IMR-90 (cell line): ENCODE data around the gene ZNF559. TPM values are rescaled to one million over a fixed set of nuclear protein-coding genes. Genes with fewer than 3 reads are reported as not detected.

Experiments
- ATAC-seq: fragments of 200-7000 bp; cut with Tn5 transposase; 2 replicates; pipeline ENCODE4 v1.9.1; 2020; ENCODE audit warnings: low read depth, mild to moderate bottlenecking, moderate library complexity
- BruUV-seq: library from RNA; stranded (reverse); fragments of 400-500 nt; replicated peaks from 2 replicates; lab custom pipeline; 2021; lab: Mats Ljungman, UMichigan
- CTCF ChIA-PET: fragments of 300-600 bp; formaldehyde crosslinking; extraction: SDS; loops from one replicate; lab custom pipeline; 2021; ENCODE audit warnings: antibody characterized with exemption; lab: Yijun Ruan, JAX
- POLR2A ChIA-PET: fragments of 300-600 bp; sonication (Branson Sonifier 250); formaldehyde crosslinking; loops from one replicate; lab custom pipeline; 2022; ENCODE audit warnings: antibody characterized with exemption; ENCODE audit not compliant: unreplicated experiment; lab: Charles Lee
- DNase-seq: peaks from one replicate; pipeline ENCODE4 v3.0.0; 2013
- H2AFZ ChIP-seq: replicated peaks from 2 replicates; pipeline ENCODE3; 2013; ENCODE audit warnings: low read length, mild to moderate bottlenecking; ENCODE audit not compliant: poor library complexity
- H2AK5ac ChIP-seq: 2 replicates; pipeline ENCODE4 v1.6.1; 2013; ENCODE audit warnings: low read depth, low read length, inconsistent platforms
- H2AK9ac ChIP-seq: replicated peaks from 2 replicates; pipeline ENCODE3; 2013; ENCODE audit warnings: mild to moderate bottlenecking, low read depth, low read length, moderate library complexity; ENCODE audit not compliant: poor library complexity
- H2BK120ac ChIP-seq: 2 replicates; pipeline ENCODE4 v1.6.1; 2013; ENCODE audit warnings: low read depth, low read length, inconsistent platforms
- H2BK15ac ChIP-seq: 3 replicates; pipeline ENCODE4 v1.6.1; 2013; ENCODE audit warnings: low read depth, low read length, inconsistent platforms
- H2BK20ac ChIP-seq: 2 replicates; pipeline ENCODE4 v1.6.1; 2013; ENCODE audit warnings: low read depth, mild to moderate bottlenecking, inconsistent platforms, low read length, moderate library complexity
- H2BK5ac ChIP-seq: 2 replicates; pipeline ENCODE4 v1.6.1; 2013; ENCODE audit warnings: mild to moderate bottlenecking, low read depth, low read length, inconsistent platforms; ENCODE audit not compliant: poor library complexity, severe bottlenecking
- H3K14ac ChIP-seq: replicated peaks from 2 replicates; pipeline ENCODE4 v1.6.1; 2013; ENCODE audit warnings: low read depth, low read length, inconsistent platforms
- H3K18ac ChIP-seq: 2 replicates; pipeline ENCODE4 v1.6.1; 2013; ENCODE audit warnings: low read depth, low read length, control low read depth
- H3K23ac ChIP-seq: 2 replicates; pipeline ENCODE4 v1.6.1; 2013; ENCODE audit warnings: low read depth, low read length, inconsistent platforms
- H3K27ac ChIP-seq: 2 replicates; pipeline ENCODE4 v1.5.1; 2013; ENCODE audit warnings: mild to moderate bottlenecking, control low read depth, low read length; ENCODE audit not compliant: insufficient read depth
- H3K27me3 ChIP-seq: 2 replicates; pipeline ENCODE4 v1.6.1; 2013; ENCODE audit warnings: low read length; ENCODE audit not compliant: control insufficient read depth, insufficient read depth
- H3K36me3 ChIP-seq: 2 replicates; pipeline ENCODE4 v1.6.1; 2013; ENCODE audit warnings: low read length, mixed read lengths; ENCODE audit not compliant: control insufficient read depth, insufficient read depth
- H3K4ac ChIP-seq: 2 replicates; pipeline ENCODE4 v1.6.1; 2013; ENCODE audit warnings: low read depth, low read length, inconsistent platforms
- H3K4me1 ChIP-seq: 2 replicates; pipeline ENCODE4 v1.6.1; 2013; ENCODE audit warnings: low read length, mixed read lengths; ENCODE audit not compliant: control insufficient read depth, insufficient read depth
- H3K4me2 ChIP-seq: 2 replicates; pipeline ENCODE4 v1.6.1; 2013; ENCODE audit warnings: low read depth, mild to moderate bottlenecking, control low read depth, low read length, moderate library complexity
- H3K4me3 ChIP-seq: 2 replicates; pipeline ENCODE4 v1.5.1; 2013; ENCODE audit warnings: low read depth, mild to moderate bottlenecking, control low read depth, low read length, moderate library complexity; ENCODE audit not compliant: insufficient read depth
- H3K56ac ChIP-seq: 2 replicates; pipeline ENCODE4 v1.6.1; 2013; ENCODE audit warnings: low read length, inconsistent platforms; ENCODE audit not compliant: insufficient read depth; ENCODE audit errors: extremely low read depth
- H3K79me1 ChIP-seq, 2 experiments: 2 replicates each; pipeline ENCODE4 v1.6.1; 2013; ENCODE audit warnings: low read length in 2 of 2, inconsistent platforms in 1 of 2, low read depth in 1 of 2
- H3K9ac ChIP-seq: 2 replicates; pipeline ENCODE4 v1.6.1; 2013; ENCODE audit warnings: low read depth, low read length, control low read depth
- H3K9me1 ChIP-seq: 2 replicates; pipeline ENCODE4 v1.6.1; 2013; ENCODE audit warnings: low read length, inconsistent platforms; ENCODE audit not compliant: insufficient read depth
- H3K9me3 ChIP-seq: 2 replicates; pipeline ENCODE4 v1.6.1; 2013; ENCODE audit warnings: low read length; ENCODE audit not compliant: control insufficient read depth, insufficient read depth
- H4K20me1 ChIP-seq: 2 replicates; pipeline ENCODE4 v1.6.1; 2013; ENCODE audit warnings: low read length, inconsistent platforms; ENCODE audit not compliant: insufficient read depth
- H4K5ac ChIP-seq: 2 replicates; pipeline ENCODE4 v1.6.1; 2013; ENCODE audit warnings: mild to moderate bottlenecking, low read depth, low read length, control low read depth
- H4K8ac ChIP-seq, 2 experiments: 2 replicates each; pipeline ENCODE4 v1.6.1; 2013; ENCODE audit warnings: low read depth in 2 of 2, low read length in 2 of 2, control low read depth in 1 of 2, inconsistent platforms in 1 of 2
- H4K91ac ChIP-seq: 2 replicates; pipeline ENCODE4 v1.6.1; 2013; ENCODE audit warnings: low read depth, low read length, inconsistent platforms; ENCODE audit not compliant: insufficient read depth
- BHLHE40 ChIP-seq: fragments of 150-350 bp; IDR thresholded peaks from 2 replicates; pipeline ENCODE4 v1.6.1; 2016; ENCODE audit warnings: mild to moderate bottlenecking, low read depth, low read length
- CEBPB ChIP-seq: IDR thresholded peaks from 2 replicates; pipeline ENCODE4 v1.6.1; 2012; ENCODE audit warnings: low read depth, low read length, improper control_type of control experiment
- CHD1 ChIP-seq: IDR thresholded peaks from 2 replicates; pipeline ENCODE4 v1.6.1; 2012; ENCODE audit warnings: low read depth, low read length, improper control_type of control experiment
- CTCF ChIP-seq: conservative IDR thresholded peaks from 2 replicates; pipeline ENCODE4 v1.5.1; 2012; ENCODE audit warnings: mild to moderate bottlenecking, low read depth, low read length, improper control_type of control experiment
- FOS ChIP-seq: fragments of 150-350 bp; IDR thresholded peaks from 2 replicates; pipeline ENCODE4 v1.6.1; 2016; ENCODE audit warnings: low read depth, low read length
- MAFK ChIP-seq: IDR thresholded peaks from 2 replicates; pipeline ENCODE4 v1.6.1; 2012; ENCODE audit warnings: low read depth, low read length, improper control_type of control experiment
- MAZ ChIP-seq: IDR thresholded peaks from 2 replicates; pipeline ENCODE4 v1.6.1; 2012; ENCODE audit warnings: low read depth, mild to moderate bottlenecking, low read length, improper control_type of control experiment, moderate library complexity, borderline replicate concordance
- MXI1 ChIP-seq: IDR thresholded peaks from 2 replicates; pipeline ENCODE4 v1.6.1; 2012; ENCODE audit warnings: low read depth, mild to moderate bottlenecking, low read length, moderate library complexity, borderline replicate concordance
- NFE2L2 ChIP-seq: fragments of 150-350 bp; IDR thresholded peaks from 2 replicates; pipeline ENCODE4 v1.6.1; 2016; ENCODE audit warnings: low read depth, mild to moderate bottlenecking, low read length
- POLR2A ChIP-seq: IDR thresholded peaks from 2 replicates; pipeline ENCODE4 v1.6.1; 2012; ENCODE audit warnings: mild to moderate bottlenecking, low read depth, low read length
- RAD21 ChIP-seq: IDR thresholded peaks from 2 replicates; pipeline ENCODE4 v1.6.1; 2012; ENCODE audit warnings: low read length, improper control_type of control experiment
- RCOR1 ChIP-seq: IDR thresholded peaks from 2 replicates; pipeline ENCODE4 v1.6.1; 2012; ENCODE audit warnings: mild to moderate bottlenecking, low read length, improper control_type of control experiment; ENCODE audit not compliant: insufficient replicate concordance
- RFX5 ChIP-seq: IDR thresholded peaks from 2 replicates; pipeline ENCODE4 v1.8.0; 2012; ENCODE audit warnings: low read depth, mild to moderate bottlenecking, low read length, moderate library complexity
- SMC3 ChIP-seq: fragments of 150-350 bp; IDR thresholded peaks from 2 replicates; pipeline ENCODE4 v1.6.1; 2016; ENCODE audit warnings: low read depth, mild to moderate bottlenecking, antibody characterized with exemption, low read length, moderate library complexity
- USF2 ChIP-seq: fragments of 150-350 bp; IDR thresholded peaks from 2 replicates; pipeline ENCODE4 v1.6.1; 2017; ENCODE audit warnings: mild to moderate bottlenecking, antibody characterized with exemption, low read length, low read depth
- WGBS, 2 experiments: methylation state at CpG; one replicate each; pipeline versions ENCODE4 v1.1.5 to v1.1.7; 2013; ENCODE audit warnings: missing lambda C conversion rate in 2 of 2; ENCODE audit not compliant: insufficient read length in 1 of 2; ENCODE audit errors: extremely low coverage in 2 of 2; 5-methylcytosine and 5-hydroxymethylcytosine counted together
- dilution Hi-C: fragments of 300-500 bp; cut with HindIII; formaldehyde crosslinking; loops from one replicate; pipeline ENCODE4 v1.14.3; 2018; ENCODE audit warnings: low sequenced_read_pairs; ENCODE audit not compliant: unreplicated experiment
- in situ Hi-C: fragments of 300-500 bp; cut with MboI; formaldehyde crosslinking; loops from 3 replicates; pipeline ENCODE4 v1.14.3; 2019; ENCODE audit warnings: low sequenced_read_pairs, inconsistent platforms, mixed read lengths
- intact Hi-C: fragments of 100-400 bp; cut with micrococcal nuclease; formaldehyde crosslinking; loops from 2 replicates; pipeline ENCODE4 v1.10.0; 2022
- polyA plus RNA-seq, 3 experiments: library from polyadenylated mRNA; depleted of rRNA; stranded (reverse); fragments of >200 nt; gene quantifications; 2 replicates each; pipeline ENCODE4 v1.2.3, GENCODE V29; 2012; ENCODE audit warnings: low replicate concordance in 1 of 3
- total RNA-seq: library from RNA; depleted of rRNA; stranded (reverse); fragments of >200 nt; gene quantifications from 2 replicates; pipeline ENCODE4 v1.2.3, GENCODE V29; 2012
- TF ChIP-seq, protein P1 (sequence below): fragments of 150-350 bp; IDR thresholded peaks from 2 replicates; pipeline ENCODE4 v1.6.1; 2016; ENCODE audit warnings: low read depth, mild to moderate bottlenecking, low read length, moderate library complexity, borderline replicate concordance

ZNF559 gene
- total and polyA plus RNA-seq, 2 of the 4 experiments (the other 2 are of a cell fraction), result 8.8 to 9.9 TPM

- peaks cover 43% of the 10 kb centered on the region for H3K36me3 ChIP-seq
- no peak for TF ChIP-seq RFX5
- TF ChIP-seq POLR2A, result no peak
- no peak for TF ChIP-seq CTCF
- TF ChIP-seq MAZ, result no peak
- no peak for TF ChIP-seq BHLHE40
- no peak for TF ChIP-seq CHD1
- TF ChIP-seq RCOR1, result no peak
- TF ChIP-seq MXI1, result no peak
- TF ChIP-seq NFE2L2, result no peak
- TF ChIP-seq CEBPB, result no peak
- no peak for TF ChIP-seq RAD21
- TF ChIP-seq, protein P1, sequence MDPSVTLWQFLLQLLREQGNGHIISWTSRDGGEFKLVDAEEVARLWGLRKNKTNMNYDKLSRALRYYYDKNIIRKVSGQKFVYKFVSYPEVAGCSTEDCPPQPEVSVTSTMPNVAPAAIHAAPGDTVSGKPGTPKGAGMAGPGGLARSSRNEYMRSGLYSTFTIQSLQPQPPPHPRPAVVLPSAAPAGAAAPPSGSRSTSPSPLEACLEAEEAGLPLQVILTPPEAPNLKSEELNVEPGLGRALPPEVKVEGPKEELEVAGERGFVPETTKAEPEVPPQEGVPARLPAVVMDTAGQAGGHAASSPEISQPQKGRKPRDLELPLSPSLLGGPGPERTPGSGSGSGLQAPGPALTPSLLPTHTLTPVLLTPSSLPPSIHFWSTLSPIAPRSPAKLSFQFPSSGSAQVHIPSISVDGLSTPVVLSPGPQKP, result no peak
- TF ChIP-seq MAFK, result no peak
- TF ChIP-seq USF2, result no peak
- TF ChIP-seq SMC3, result no peak
- TF ChIP-seq FOS, result no peak
- in situ Hi-C loops (no loop called here), dilution Hi-C loops (no loop called here), intact Hi-C loops (no loop called here)
- no peak overlapping the region for H3K18ac ChIP-seq
- CTCF ChIA-PET, result no interaction called here
- no peaks in the 10 kb centered on the region for H3K27me3 ChIP-seq
- H4K20me1 ChIP-seq, result no peaks in the 10 kb centered on the region
- no peak overlapping the region for H2BK15ac ChIP-seq
- no peak overlapping the region for H4K91ac ChIP-seq
- POLR2A ChIA-PET, result no interaction called here
- no peak overlapping the region for H2BK20ac ChIP-seq
- H3K23ac ChIP-seq, result no peak overlapping the region
- no peak overlapping the region for H3K56ac ChIP-seq
- peaks cover 3 to 6% of the 10 kb centered on the region in 2 experiments; a peak in 3 of 4 replicates for H3K79me1 ChIP-seq
- no peak overlapping the region for H3K14ac ChIP-seq
- no peak overlapping the region for H3K9ac ChIP-seq
- no peaks in the 10 kb centered on the region for H3K9me1 ChIP-seq
- no peak overlapping the region for H4K5ac ChIP-seq
- H2AFZ ChIP-seq, result no peak overlapping the region
- H2BK120ac ChIP-seq, result no peak overlapping the region
- no peak overlapping the region for H4K8ac ChIP-seq
- no peak for DNase-seq
- H3K9me3 ChIP-seq, result peaks cover 61% of the 10 kb centered on the region
- no peak overlapping the region for H3K27ac ChIP-seq
- no peak overlapping the region for H2AK9ac ChIP-seq
- H3K4me2 ChIP-seq, result no peak overlapping the region
- no peak overlapping the region for H3K4ac ChIP-seq
- H3K4me1 ChIP-seq, result no peaks in the 10 kb centered on the region
- BruUV-seq, result no TSS peak
- ATAC-seq, result no peak
- WGBS, 2 experiments, result no CpG with 5 or more reads among the region's 2 CpGs
- H2AK5ac ChIP-seq, result no peak overlapping the region
- no peak overlapping the region for H2BK5ac ChIP-seq
- no peak overlapping the region for H3K4me3 ChIP-seq
Observed at GRCh38 chr19:9296336-9296735, 27.6 kb upstream of the ZNF559 start.
